Caco-2 (cell line): ENCODE data around the gene FRY. TPM values are rescaled to one million over a fixed set of nuclear protein-coding genes. Genes with fewer than 3 reads are reported as not detected.

Experiments
- BruUV-seq: library from RNA; stranded (reverse); fragments of 400-500 nt; replicated peaks from 2 replicates; lab custom pipeline; 2021; lab: Mats Ljungman, UMichigan
- CTCF ChIA-PET: fragments of 300-600 bp; sonication (Branson Sonifier 250); formaldehyde crosslinking; loops from one replicate; lab custom pipeline; 2022; ENCODE audit warnings: antibody characterized with exemption; lab: Charles Lee
- POLR2A ChIA-PET: fragments of 300-600 bp; sonication (Branson Sonifier 250); formaldehyde crosslinking; loops from one replicate; lab custom pipeline; 2022; ENCODE audit warnings: antibody characterized with exemption; lab: Charles Lee
- DNase-seq, 2 experiments: peaks; one replicate each; pipeline versions ENCODE4 v3.0.0 to v3.0.0-alpha.2; 2020 to 2022
- H3K27me3 ChIP-seq: replicated peaks from 2 replicates; pipeline ENCODE4 v1.6.0; 2011; ENCODE audit warnings: low read length; ENCODE audit not compliant: control insufficient read depth, insufficient read depth
- H3K36me3 ChIP-seq: 2 replicates; pipeline ENCODE4 v1.5.1; 2011; ENCODE audit warnings: low read length; ENCODE audit not compliant: control insufficient read depth, insufficient read depth
- H3K4me1 ChIP-seq: fragments of 250-450 bp; sonication (Bioruptor Pico); 2 replicates; pipeline ENCODE4 v1.5.1; 2020; ENCODE audit warnings: mild to moderate bottlenecking
- H3K4me3 ChIP-seq: 2 replicates; pipeline ENCODE4 v1.5.1; 2011; ENCODE audit warnings: low read depth, mild to moderate bottlenecking, control low read depth, low read length
- H3K9me3 ChIP-seq: fragments of 250-450 bp; sonication (Bioruptor Pico); 2 replicates; pipeline ENCODE4 v1.5.1; 2020; ENCODE audit warnings: mild to moderate bottlenecking, moderate library complexity
- H3K27ac Mint-ChIP-seq: one replicate; pipeline ENCODE4 v1.8.0; 2022; ENCODE audit warnings: mixed read lengths; ENCODE audit not compliant: unreplicated experiment
- H3K27me3 Mint-ChIP-seq: one replicate; pipeline ENCODE4 v1.8.0; 2022; ENCODE audit warnings: mixed read lengths; ENCODE audit not compliant: insufficient read depth, unreplicated experiment
- H3K36me3 Mint-ChIP-seq: one replicate; pipeline ENCODE4 v1.8.0; 2022; ENCODE audit warnings: mild to moderate bottlenecking, mixed read lengths; ENCODE audit not compliant: insufficient read depth, unreplicated experiment
- H3K4me1 Mint-ChIP-seq: one replicate; pipeline ENCODE4 v1.8.0; 2022; ENCODE audit warnings: low read depth, mixed read lengths; ENCODE audit not compliant: unreplicated experiment
- H3K4me3 Mint-ChIP-seq: one replicate; pipeline ENCODE4 v1.8.0; 2022; ENCODE audit warnings: mild to moderate bottlenecking, moderate library complexity, mixed read lengths; ENCODE audit not compliant: unreplicated experiment
- H3K9me3 Mint-ChIP-seq: one replicate; pipeline ENCODE4 v1.8.0; 2022; ENCODE audit warnings: mixed read lengths; ENCODE audit not compliant: unreplicated experiment
- intact Hi-C: fragments of 100-400 bp; cut with micrococcal nuclease; formaldehyde crosslinking; loops from one replicate; pipeline ENCODE4 v1.10.0; 2022; ENCODE audit not compliant: unreplicated experiment
- total RNA-seq: library from RNA; stranded (reverse); gene quantifications from 2 replicates; pipeline ENCODE4 v1.2.3, GENCODE V29; 2022
- TF ChIP-seq, protein P1 (sequence below), 2 experiments: fragments of 200-600 bp in 1 of 2; IDR thresholded peaks; 1 replicate in 1 of 2; 2 replicates in 1 of 2; pipeline versions ENCODE4 v1.5.1 to v1.8.0; 2011 to 2022; ENCODE audit warnings: antibody characterized with exemption in 1 of 2, control low read depth in 1 of 2, inconsistent platforms in 1 of 2, low read depth in 1 of 2, low read length in 1 of 2, mild to moderate bottlenecking in 1 of 2, moderate library complexity in 1 of 2; ENCODE audit not compliant: insufficient read depth in 1 of 2, severe bottlenecking in 1 of 2, unreplicated experiment in 1 of 2

The FRY gene
- total RNA-seq, 1 experiment from 2014 or later = 118 TPM

DNA sequence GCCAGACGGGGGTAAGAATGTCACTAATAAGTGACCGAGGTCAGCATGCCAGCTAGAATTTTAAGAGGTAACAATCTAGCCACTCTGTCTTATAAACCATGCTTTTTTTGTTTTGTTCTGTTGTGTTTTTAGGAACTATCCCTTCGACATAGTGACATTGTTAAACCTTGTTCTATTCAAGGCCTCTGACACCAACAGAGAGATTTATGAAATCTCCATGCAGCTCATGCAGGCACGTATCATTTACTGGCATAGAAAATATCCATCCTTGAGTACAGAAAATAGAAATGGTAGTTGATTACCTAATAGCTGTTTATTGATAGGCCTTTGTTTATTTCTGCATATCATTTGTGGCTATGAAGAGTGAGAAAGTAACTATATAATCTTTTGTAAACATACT lies 170.2 kb downstream of the FRY start:
- H3K27ac Mint-ChIP-seq = no peak overlapping the region
- CTCF ChIA-PET = no interaction called here
- peaks cover 5% of the 10 kb centered on the region for H3K36me3 Mint-ChIP-seq
- no peaks in the 10 kb centered on the region for H3K27me3 ChIP-seq
- H3K4me1 ChIP-seq = peaks cover 30% of the 10 kb centered on the region
- TF ChIP-seq, protein P1, sequence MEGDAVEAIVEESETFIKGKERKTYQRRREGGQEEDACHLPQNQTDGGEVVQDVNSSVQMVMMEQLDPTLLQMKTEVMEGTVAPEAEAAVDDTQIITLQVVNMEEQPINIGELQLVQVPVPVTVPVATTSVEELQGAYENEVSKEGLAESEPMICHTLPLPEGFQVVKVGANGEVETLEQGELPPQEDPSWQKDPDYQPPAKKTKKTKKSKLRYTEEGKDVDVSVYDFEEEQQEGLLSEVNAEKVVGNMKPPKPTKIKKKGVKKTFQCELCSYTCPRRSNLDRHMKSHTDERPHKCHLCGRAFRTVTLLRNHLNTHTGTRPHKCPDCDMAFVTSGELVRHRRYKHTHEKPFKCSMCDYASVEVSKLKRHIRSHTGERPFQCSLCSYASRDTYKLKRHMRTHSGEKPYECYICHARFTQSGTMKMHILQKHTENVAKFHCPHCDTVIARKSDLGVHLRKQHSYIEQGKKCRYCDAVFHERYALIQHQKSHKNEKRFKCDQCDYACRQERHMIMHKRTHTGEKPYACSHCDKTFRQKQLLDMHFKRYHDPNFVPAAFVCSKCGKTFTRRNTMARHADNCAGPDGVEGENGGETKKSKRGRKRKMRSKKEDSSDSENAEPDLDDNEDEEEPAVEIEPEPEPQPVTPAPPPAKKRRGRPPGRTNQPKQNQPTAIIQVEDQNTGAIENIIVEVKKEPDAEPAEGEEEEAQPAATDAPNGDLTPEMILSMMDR (IDR thresholded peaks at IDR 0.05; ENCODE audit: insufficient read depth in 1 of 2, low read depth in 1 of 2, low read length in 1 of 2, severe bottlenecking in 1 of 2, unreplicated experiment in 1 of 2) = no peak
- peaks cover 43% of the 10 kb centered on the region for H3K4me1 Mint-ChIP-seq
- no peak overlapping the region for H3K4me3 ChIP-seq
- no peak overlapping the region for H3K4me3 Mint-ChIP-seq
- DNase-seq = no peak
- H3K36me3 ChIP-seq = no peaks in the 10 kb centered on the region
- intact Hi-C loops = no loop called here
- no peaks in the 10 kb centered on the region for H3K9me3 Mint-ChIP-seq
- no peaks in the 10 kb centered on the region for H3K9me3 ChIP-seq
- POLR2A ChIA-PET = no interaction called here
- no TSS peak for BruUV-seq
- no peaks in the 10 kb centered on the region for H3K27me3 Mint-ChIP-seq

DNA sequence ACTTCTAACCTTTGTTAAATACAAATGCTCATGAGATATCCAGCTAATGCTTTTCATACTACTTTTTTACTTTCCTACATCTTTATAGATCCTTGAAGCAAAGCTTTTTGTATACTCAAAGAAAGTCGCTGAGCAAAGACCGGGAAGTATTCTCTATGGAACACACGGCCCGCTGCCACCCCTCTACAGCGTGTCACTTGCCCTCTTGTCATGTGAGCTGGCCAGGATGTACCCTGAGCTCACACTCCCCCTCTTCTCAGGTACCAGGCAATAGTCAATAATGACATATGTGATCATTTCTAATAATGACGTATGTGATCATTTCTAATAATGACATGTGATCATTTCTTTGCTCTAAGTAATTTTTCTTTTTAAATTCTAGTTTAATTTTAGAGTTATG lies 170.7 kb downstream of the FRY start:
- TF ChIP-seq, protein P1 (IDR thresholded peaks at IDR 0.05; ENCODE audit: insufficient read depth in 1 of 2, low read depth in 1 of 2, low read length in 1 of 2, severe bottlenecking in 1 of 2, unreplicated experiment in 1 of 2) = no peak
- intact Hi-C loops = no loop called here
- Mint-ChIP-seq H3K9me3 (no peaks in the 10 kb centered on the region), H3K4me1 (peaks cover 43% of the 10 kb centered on the region), H3K36me3 (peaks cover 5% of the 10 kb centered on the region), H3K4me3 (no peak overlapping the region), H3K27ac (no peak overlapping the region), H3K27me3 (no peaks in the 10 kb centered on the region)
- H3K4me3 ChIP-seq = no peak overlapping the region
- no peak for DNase-seq
- H3K4me1 ChIP-seq = peaks cover 31% of the 10 kb centered on the region
- H3K27me3 ChIP-seq = no peaks in the 10 kb centered on the region
- no TSS peak for BruUV-seq
- ChIA-PET CTCF (no interaction called here), POLR2A (no interaction called here)
- no peaks in the 10 kb centered on the region for H3K9me3 ChIP-seq
- H3K36me3 ChIP-seq = no peaks in the 10 kb centered on the region

DNA sequence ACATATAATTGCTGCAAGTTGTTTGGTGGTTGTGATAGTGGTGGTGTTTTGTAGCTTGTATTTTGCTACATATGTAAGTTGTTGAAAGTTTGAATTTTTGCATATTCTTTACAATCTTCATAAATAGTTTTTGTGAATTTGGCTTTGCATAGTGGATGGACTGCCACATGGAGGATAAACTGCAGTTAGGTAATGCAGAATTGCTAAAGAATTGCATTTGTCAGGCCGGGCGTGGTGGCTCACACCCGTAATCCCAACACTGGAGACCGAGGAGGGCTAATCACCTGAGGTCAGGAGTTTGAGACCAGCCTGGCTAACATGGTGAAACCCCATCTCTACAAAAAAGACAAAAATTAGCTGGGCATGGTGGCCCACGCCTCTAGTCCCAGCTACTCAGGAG lies 171.6 kb downstream of the FRY start:
- BruUV-seq = no TSS peak
- DNase-seq = no peak
- intact Hi-C loops = no loop called here
- no peaks in the 10 kb centered on the region for H3K9me3 Mint-ChIP-seq
- peaks cover 34% of the 10 kb centered on the region for H3K4me1 Mint-ChIP-seq
- ChIA-PET CTCF (no interaction called here), POLR2A (no interaction called here)
- TF ChIP-seq, protein P1 (IDR thresholded peaks at IDR 0.05; ENCODE audit: insufficient read depth in 1 of 2, low read depth in 1 of 2, low read length in 1 of 2, severe bottlenecking in 1 of 2, unreplicated experiment in 1 of 2) = no peak
- no peaks in the 10 kb centered on the region for H3K36me3 ChIP-seq
- no peaks in the 10 kb centered on the region for H3K27me3 ChIP-seq
- no peaks in the 10 kb centered on the region for H3K27me3 Mint-ChIP-seq
- H3K9me3 ChIP-seq = no peaks in the 10 kb centered on the region
- peaks cover 22% of the 10 kb centered on the region for H3K4me1 ChIP-seq
- no peak overlapping the region for H3K4me3 ChIP-seq
- no peak overlapping the region for H3K27ac Mint-ChIP-seq
- H3K36me3 Mint-ChIP-seq = peaks cover 5% of the 10 kb centered on the region
- no peak overlapping the region for H3K4me3 Mint-ChIP-seq
